Glutamatergic neuron (in vitro differentiated cells): ENCODE measurements around the gene EPB42. TPM values are rescaled to one million over a fixed set of nuclear protein-coding genes. Genes with fewer than 3 reads are reported as not detected.

Experiments
- DNase-seq: peaks from one replicate; pipeline ENCODE4 v3.0.0; 2022
- H3K27ac Mint-ChIP-seq: one replicate; pipeline ENCODE4 v1.8.0; 2020; ENCODE audit warnings: mild to moderate bottlenecking, mixed read lengths, inconsistent platforms; ENCODE audit not compliant: unreplicated experiment
- H3K27me3 Mint-ChIP-seq: one replicate; pipeline ENCODE4 v1.8.0; 2020; ENCODE audit warnings: mild to moderate bottlenecking, moderate library complexity, mixed read lengths, inconsistent platforms; ENCODE audit not compliant: unreplicated experiment
- H3K36me3 Mint-ChIP-seq: one replicate; pipeline ENCODE4 v1.8.0; 2020; ENCODE audit warnings: mild to moderate bottlenecking, mixed read lengths, inconsistent platforms; ENCODE audit not compliant: unreplicated experiment
- H3K4me1 Mint-ChIP-seq: one replicate; pipeline ENCODE4 v1.8.0; 2020; ENCODE audit warnings: mild to moderate bottlenecking, low read depth, mixed read lengths, inconsistent platforms; ENCODE audit not compliant: unreplicated experiment
- H3K4me3 Mint-ChIP-seq: one replicate; pipeline ENCODE4 v1.8.0; 2020; ENCODE audit warnings: mild to moderate bottlenecking, mixed read lengths, inconsistent platforms; ENCODE audit not compliant: unreplicated experiment
- H3K9me3 Mint-ChIP-seq: one replicate; pipeline ENCODE4 v1.8.0; 2020; ENCODE audit warnings: mild to moderate bottlenecking, moderate library complexity, mixed read lengths, inconsistent platforms; ENCODE audit not compliant: unreplicated experiment
- total RNA-seq: library from RNA; stranded (reverse); fragmentation: NEBNext Ultra II Directional; extraction: Animal tissue kit (Norgen Biotek cat#: 25700); gene quantifications from one replicate; pipeline ENCODE4 v1.2.1, GENCODE V29; 2021; ENCODE audit not compliant: unreplicated experiment
- TF ChIP-seq, protein P1 (sequence below): fragments of 200-600 bp; sonication (generic); IDR thresholded peaks from one replicate; pipeline ENCODE4 v1.5.0; 2021; ENCODE audit not compliant: partially characterized antibody, unreplicated experiment

The EPB42 gene
- total RNA-seq, 1 donor from 2014 or later = not detected

DNA sequence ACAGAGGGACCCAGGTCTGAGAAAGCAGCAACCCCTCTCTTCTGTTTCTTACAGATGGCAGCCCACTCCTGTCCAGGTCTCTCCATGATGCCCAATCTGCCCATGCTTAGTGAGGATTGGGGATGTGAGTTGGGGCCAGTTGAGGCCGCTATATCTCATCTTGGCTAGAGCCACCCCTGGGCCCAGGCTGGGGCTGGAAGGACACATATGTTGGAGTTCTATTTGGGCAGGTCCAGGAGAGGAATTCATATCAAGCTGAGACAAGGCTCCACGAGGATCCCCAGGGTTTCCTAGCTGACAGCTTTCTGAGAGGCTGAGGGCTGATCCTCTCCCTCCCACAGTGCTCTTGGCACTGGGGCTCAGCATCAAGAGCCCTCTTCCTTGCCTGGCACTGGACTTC, 34.6 kb upstream of the EPB42 start:
- H3K36me3 Mint-ChIP-seq = no peaks in the 10 kb centered on the region
- H3K4me1 Mint-ChIP-seq = no peaks in the 10 kb centered on the region
- no peaks in the 10 kb centered on the region for H3K27me3 Mint-ChIP-seq
- no peak overlapping the region for H3K27ac Mint-ChIP-seq
- H3K9me3 Mint-ChIP-seq = no peaks in the 10 kb centered on the region
- TF ChIP-seq, protein P1, sequence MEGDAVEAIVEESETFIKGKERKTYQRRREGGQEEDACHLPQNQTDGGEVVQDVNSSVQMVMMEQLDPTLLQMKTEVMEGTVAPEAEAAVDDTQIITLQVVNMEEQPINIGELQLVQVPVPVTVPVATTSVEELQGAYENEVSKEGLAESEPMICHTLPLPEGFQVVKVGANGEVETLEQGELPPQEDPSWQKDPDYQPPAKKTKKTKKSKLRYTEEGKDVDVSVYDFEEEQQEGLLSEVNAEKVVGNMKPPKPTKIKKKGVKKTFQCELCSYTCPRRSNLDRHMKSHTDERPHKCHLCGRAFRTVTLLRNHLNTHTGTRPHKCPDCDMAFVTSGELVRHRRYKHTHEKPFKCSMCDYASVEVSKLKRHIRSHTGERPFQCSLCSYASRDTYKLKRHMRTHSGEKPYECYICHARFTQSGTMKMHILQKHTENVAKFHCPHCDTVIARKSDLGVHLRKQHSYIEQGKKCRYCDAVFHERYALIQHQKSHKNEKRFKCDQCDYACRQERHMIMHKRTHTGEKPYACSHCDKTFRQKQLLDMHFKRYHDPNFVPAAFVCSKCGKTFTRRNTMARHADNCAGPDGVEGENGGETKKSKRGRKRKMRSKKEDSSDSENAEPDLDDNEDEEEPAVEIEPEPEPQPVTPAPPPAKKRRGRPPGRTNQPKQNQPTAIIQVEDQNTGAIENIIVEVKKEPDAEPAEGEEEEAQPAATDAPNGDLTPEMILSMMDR = no peak
- no peak overlapping the region for H3K4me3 Mint-ChIP-seq
- DNase-seq = no peak

DNA sequence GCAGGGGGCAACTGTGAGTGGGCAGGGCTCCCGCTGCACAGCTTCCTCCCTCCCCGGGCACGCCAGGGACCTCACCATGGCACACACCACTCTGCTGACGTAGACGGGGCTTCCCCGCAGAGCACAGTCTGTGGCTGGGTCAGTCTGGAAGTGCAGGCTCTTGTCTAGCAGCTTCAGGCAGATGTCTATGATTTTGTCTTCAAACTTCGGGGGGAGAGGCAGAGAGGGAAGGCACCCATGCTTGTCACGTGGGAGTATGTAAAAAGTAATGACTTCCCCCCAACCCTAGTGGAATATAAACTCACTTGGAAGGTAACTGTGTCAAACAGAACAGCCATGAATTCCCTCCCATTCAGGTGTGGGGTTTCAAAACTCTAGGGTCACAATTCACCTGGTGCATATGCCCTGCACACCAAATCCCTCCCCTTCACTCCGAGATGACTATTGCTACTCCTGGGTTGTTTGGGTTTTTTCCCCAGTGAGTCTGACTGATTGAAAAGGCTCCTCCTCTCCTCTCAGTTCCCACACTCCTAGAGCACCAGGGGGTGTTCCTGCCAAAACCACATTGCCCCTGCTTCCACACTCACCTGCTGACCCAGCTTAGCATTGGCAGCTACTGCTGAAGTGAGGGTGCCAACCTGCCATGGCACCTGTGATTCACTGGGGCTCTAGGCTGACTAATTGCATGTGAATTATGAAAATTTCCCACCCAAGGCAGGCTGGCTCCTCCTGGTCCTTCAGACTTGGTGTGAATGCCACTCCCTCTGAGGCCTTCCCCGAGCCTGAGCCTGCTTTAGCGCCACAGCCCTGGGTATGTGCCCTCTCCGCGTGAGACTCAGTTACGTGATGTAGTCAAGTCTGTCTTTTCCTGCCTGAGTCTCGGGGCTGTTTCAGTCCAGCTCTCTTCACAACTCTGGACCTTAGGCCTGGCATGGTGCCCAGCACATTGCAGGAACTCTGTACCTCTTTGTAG, 32.9 kb upstream of the EPB42 start:
- no peak for DNase-seq
- no peak overlapping the region for H3K27ac Mint-ChIP-seq
- H3K27me3 Mint-ChIP-seq = no peaks in the 10 kb centered on the region
- no peak overlapping the region for H3K4me3 Mint-ChIP-seq
- H3K36me3 Mint-ChIP-seq = no peaks in the 10 kb centered on the region
- TF ChIP-seq, protein P1 = no peak
- no peaks in the 10 kb centered on the region for H3K9me3 Mint-ChIP-seq
- H3K4me1 Mint-ChIP-seq = no peaks in the 10 kb centered on the region

DNA sequence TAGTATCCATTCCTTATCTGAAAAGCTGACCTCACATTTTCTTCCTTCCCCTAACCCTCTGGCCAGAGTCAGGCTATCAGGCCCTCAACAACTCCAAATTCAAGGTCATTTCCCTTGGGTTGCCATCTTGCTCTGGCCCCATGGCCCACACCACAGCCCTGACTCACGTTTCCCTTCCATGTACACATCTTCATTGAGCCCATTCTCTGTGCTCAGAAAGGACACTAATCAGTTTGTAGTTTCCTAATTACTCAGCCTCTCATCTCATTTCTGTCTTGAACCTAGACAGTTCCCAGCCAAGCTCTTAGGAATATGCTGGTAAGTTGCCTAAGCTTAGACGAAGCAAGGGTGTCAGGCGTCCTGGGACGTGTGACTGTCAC, 31.0 kb upstream of the EPB42 start:
- Mint-ChIP-seq H3K36me3 (no peaks in the 10 kb centered on the region), H3K27ac (no peak overlapping the region), H3K4me3 (no peak overlapping the region), H3K27me3 (no peaks in the 10 kb centered on the region), H3K4me1 (no peaks in the 10 kb centered on the region), H3K9me3 (no peaks in the 10 kb centered on the region)
- DNase-seq = no peak
- TF ChIP-seq, protein P1 = no peak

DNA sequence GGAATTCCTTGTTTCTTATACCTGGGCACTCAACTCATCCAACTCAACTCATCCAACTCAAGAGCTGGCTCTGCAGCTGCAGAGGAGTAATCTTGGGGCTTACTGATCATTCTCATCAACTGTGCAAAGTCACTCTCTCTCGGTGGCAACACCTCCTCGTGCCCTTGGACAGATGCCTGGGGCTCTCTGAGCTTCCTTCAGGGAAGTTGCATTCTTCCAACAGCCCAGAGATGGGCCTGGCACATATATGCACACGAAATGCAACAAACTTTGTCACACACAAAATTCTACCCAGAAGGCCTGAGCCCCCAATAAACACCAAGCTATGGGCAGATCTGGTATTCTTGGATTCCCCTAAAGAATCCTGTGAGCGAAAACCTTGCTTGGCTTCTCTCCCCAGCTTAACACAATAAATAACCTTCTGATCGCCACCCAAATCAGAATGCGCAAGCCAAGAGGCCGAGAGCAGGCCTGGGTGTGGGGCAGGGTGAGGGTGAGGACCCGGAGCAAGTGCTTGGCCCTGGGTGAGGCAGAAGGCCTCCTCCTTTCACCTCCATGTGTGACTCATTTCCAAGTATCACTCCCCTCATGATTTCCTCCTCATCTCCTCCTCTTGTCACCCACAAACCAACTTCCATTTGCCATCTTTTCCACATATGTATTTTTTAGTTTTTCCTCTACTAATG, 30.5 kb upstream of the EPB42 start:
- H3K27ac Mint-ChIP-seq = no peak overlapping the region
- no peak for DNase-seq
- H3K4me1 Mint-ChIP-seq = no peaks in the 10 kb centered on the region
- H3K9me3 Mint-ChIP-seq = no peaks in the 10 kb centered on the region
- H3K27me3 Mint-ChIP-seq = no peaks in the 10 kb centered on the region
- H3K36me3 Mint-ChIP-seq = no peaks in the 10 kb centered on the region
- H3K4me3 Mint-ChIP-seq = no peak overlapping the region
- TF ChIP-seq, protein P1 = no peak

DNA sequence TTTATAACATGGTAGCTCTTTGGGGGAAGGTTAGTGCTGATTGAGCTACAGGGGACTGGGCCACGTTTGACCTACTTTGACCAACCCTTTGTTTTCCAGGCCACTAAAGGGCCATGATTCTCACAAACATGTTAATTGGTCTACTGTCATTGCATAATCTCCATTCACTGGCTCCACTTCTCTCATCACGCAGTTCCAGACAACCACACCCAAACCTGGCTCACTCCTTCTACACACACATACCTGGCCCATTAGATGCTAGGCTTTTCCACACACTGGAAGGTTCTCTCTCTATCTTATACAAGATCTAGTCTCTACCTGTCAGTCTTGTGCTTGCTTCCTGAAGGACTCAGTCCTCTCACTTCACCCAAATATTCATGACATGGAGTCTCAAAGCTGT, 30.0 kb upstream of the EPB42 start:
- no peak overlapping the region for H3K27ac Mint-ChIP-seq
- TF ChIP-seq, protein P1 = no peak
- no peak for DNase-seq
- no peaks in the 10 kb centered on the region for H3K27me3 Mint-ChIP-seq
- no peaks in the 10 kb centered on the region for H3K36me3 Mint-ChIP-seq
- H3K4me1 Mint-ChIP-seq = no peaks in the 10 kb centered on the region
- no peaks in the 10 kb centered on the region for H3K9me3 Mint-ChIP-seq
- H3K4me3 Mint-ChIP-seq = no peak overlapping the region
